ENCODE results near the gene HS3ST3B1. TPM values are rescaled to one million over a fixed set of nuclear protein-coding genes. Genes with fewer than 3 reads are reported as not detected.

The HS3ST3B1 gene
- total and polyA plus RNA-seq, 12 donors, result 0.73 to 5.9 (median 2.0) TPM

DNA sequence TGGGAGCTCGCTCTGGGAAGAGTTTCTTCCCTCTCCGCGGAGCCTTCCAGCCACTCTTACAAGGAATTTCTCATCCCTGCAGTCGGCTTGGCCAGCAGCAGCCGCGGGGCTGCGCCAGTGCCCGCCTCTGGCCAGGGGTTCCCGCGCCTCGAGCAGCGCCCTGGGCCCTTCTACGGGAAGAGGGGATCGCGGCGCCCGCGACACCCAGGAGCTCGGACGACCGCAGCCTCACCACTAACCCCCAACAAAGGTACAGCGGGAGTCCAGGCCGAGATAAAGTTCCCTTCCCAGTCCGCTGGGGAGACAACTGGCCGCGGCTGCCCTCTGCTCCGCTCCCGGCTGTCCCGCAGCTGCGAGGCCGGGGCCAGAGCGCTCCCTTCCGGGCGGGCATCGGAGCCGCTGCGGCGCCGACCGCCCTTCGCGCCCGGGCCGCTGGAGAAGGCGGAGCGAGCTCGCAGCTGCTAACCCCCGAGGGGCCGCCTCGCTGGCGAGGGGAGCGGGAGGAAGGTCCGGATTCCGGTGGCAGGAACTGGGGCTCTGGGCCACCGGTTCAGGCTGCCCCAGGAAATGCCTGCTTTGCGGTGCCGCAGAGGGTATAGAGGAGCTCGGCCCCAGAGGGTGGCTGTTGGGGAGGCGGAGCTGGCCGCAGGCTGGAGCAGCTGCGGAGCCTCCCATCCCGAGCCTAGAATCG, 3.6 kb upstream of the HS3ST3B1 start:
- H3K4me3 ChIP-seq, result peak overlapping the region; percentile 13 to 54 (median 44)
- 2% methylated on average over 56 to 63 of the region's 63 CpGs for WGBS, 2 donors
- peak overlapping the region in 1 of 10 donors; percentile 36 for H3K27ac ChIP-seq
- no peaks in the 10 kb centered on the region for H3K36me3 ChIP-seq
- TF ChIP-seq, protein P1, sequence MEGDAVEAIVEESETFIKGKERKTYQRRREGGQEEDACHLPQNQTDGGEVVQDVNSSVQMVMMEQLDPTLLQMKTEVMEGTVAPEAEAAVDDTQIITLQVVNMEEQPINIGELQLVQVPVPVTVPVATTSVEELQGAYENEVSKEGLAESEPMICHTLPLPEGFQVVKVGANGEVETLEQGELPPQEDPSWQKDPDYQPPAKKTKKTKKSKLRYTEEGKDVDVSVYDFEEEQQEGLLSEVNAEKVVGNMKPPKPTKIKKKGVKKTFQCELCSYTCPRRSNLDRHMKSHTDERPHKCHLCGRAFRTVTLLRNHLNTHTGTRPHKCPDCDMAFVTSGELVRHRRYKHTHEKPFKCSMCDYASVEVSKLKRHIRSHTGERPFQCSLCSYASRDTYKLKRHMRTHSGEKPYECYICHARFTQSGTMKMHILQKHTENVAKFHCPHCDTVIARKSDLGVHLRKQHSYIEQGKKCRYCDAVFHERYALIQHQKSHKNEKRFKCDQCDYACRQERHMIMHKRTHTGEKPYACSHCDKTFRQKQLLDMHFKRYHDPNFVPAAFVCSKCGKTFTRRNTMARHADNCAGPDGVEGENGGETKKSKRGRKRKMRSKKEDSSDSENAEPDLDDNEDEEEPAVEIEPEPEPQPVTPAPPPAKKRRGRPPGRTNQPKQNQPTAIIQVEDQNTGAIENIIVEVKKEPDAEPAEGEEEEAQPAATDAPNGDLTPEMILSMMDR (IDR thresholded peaks at IDR 0.05), result peak in 8 of 9 donors; percentile 8 to 52 (median 32)
- H3K27me3 ChIP-seq, result peaks cover 10 to 90% (median 87%) of the 10 kb centered on the region in 7 donors
- no peaks in the 10 kb centered on the region for H3K9me3 ChIP-seq
- H3K4me1 ChIP-seq, result peaks cover 4 to 57% (median 50%) of the 10 kb centered on the region in 9 donors
- DNase-seq (peak in 1 of 2 donors; percentile 67), ATAC-seq (no peak)
- intact Hi-C loops (cut with DNase I), result loop anchor here in 2 of 10 donors (10.0 kb wide), 2 partner anchors 233 to 517 kb away; partner anchors contain the start of gene COX10 (in 1 of the 2)

DNA sequence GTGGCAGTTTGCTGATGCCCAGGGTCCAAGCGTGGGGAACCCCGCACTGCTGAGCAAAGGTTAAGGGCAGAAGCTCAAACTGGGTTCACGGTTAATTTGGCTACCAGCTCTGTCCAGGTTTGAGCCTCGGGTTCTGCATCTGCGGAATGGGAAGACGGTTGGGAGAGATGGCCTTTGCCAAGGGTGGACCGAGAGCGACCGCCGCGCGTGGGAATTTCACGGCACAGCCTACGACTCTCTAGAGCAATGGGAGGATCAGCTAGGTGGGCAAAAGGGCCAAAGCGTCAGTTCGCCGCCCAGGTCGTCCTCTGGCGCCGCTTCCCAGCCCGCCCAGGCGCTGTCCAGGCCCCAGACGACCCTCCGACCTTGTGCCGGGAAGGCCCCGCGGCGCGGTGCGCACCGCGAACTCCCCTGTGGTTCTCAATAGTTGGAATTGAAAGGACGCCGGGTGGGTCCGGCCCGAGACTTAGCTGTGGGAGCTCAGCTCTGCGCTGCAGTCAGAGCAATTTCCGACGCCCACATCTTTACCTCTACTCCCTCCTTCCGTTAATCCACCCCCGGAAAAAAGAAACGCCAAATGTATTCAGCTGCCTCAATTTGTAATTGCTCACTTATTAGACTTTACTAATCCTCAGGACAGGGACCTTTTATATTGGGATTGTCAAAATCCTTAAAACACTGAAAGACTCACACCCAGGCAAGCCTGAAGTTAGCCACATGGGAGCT, 2.5 kb upstream of the HS3ST3B1 start:
- Histone ChIP-seq H3K9me3 (no peaks in the 10 kb centered on the region), H3K4me3 (peak overlapping the region in 1 of 10 donors; percentile 44), H3K4me1 (peaks cover 7 to 68% (median 59%) of the 10 kb centered on the region in 9 donors), H3K27ac (no peak overlapping the region), H3K36me3 (no peaks in the 10 kb centered on the region), H3K27me3 (peaks cover 10 to 90% (median 83%) of the 10 kb centered on the region in 7 donors)
- TF ChIP-seq, protein P1 (IDR thresholded peaks at IDR 0.05), result no peak
- intact Hi-C loops (cut with DNase I), result loop anchor here in 2 of 10 donors (10.0 kb wide), 2 partner anchors 234 to 516 kb away; partner anchors contain the start of gene COX10 (in 1 of the 2)
- no peak for DNase-seq
- WGBS, 2 donors, result 15 to 23% methylated on average over 42 of the region's 42 CpGs
- ATAC-seq, result no peak

GRCh38 chr17:14298947-14299279, 2.0 kb upstream of the HS3ST3B1 start:
- intact Hi-C loops (cut with DNase I), result loop anchor here in 2 of 10 donors (10.0 kb wide), 2 partner anchors 234 to 516 kb away; partner anchors contain the start of gene COX10 (in 1 of the 2)
- no peaks in the 10 kb centered on the region for H3K36me3 ChIP-seq
- peak overlapping the region in 6 of 10 donors; percentile 35 to 80 (median 67) for H3K4me3 ChIP-seq
- H3K27ac ChIP-seq, result peak overlapping the region in 1 of 10 donors; percentile 33
- ATAC-seq (no peak), DNase-seq (no peak)
- H3K4me1 ChIP-seq, result peaks cover 7 to 73% (median 65%) of the 10 kb centered on the region in 9 donors
- WGBS, 2 donors, result 18 to 19% methylated on average over 8 of the region's 8 CpGs
- TF ChIP-seq, protein P1 (IDR thresholded peaks at IDR 0.05), result no peak
- H3K27me3 ChIP-seq, result peaks cover 10 to 90% (median 83%) of the 10 kb centered on the region in 7 donors
- H3K9me3 ChIP-seq, result no peaks in the 10 kb centered on the region
